GM19397 (cell line): Measurements from ENCODE around the gene ASGR2.
"Not testable (repeated sequence)": the region's sequence is repeated elsewhere in the genome, so short reads cannot be mapped to it uniquely, and the experiment has no call there.

ENCODE experiments used
- ATAC-seq: cut with Tn5 transposase; IDR thresholded peaks from one replicate; pipeline ENCODE4 v1.9.1; 2021; ENCODE audit warnings: mild to moderate bottlenecking, moderate library complexity; ENCODE audit not compliant: unreplicated experiment

ASGR2 gene

DNA sequence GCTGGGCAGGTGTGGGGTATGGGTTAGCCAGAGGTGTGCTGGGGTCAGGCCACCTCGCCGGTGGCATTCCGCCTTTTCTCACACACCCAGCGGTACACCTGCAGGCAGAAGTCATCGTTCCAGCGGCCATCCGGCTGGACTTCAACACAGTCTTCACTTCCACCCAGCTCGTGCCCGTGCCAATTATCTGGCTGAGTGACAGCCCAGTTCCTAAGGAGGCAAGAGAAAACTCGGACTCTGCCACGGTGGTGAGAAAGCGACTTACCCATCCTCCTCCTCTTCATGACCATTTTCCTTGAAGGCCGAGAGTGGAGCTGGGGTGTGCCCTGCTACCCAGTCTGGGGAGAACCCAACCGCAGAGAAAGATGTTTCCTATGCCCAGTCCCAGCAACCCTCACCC is 13.1 kb downstream of the ASGR2 start:
- no peak for ATAC-seq

GRCh38 chr17:7100641-7101379 is 13.8 kb downstream of the ASGR2 start:
- ATAC-seq = not testable (repeated sequence)

DNA sequence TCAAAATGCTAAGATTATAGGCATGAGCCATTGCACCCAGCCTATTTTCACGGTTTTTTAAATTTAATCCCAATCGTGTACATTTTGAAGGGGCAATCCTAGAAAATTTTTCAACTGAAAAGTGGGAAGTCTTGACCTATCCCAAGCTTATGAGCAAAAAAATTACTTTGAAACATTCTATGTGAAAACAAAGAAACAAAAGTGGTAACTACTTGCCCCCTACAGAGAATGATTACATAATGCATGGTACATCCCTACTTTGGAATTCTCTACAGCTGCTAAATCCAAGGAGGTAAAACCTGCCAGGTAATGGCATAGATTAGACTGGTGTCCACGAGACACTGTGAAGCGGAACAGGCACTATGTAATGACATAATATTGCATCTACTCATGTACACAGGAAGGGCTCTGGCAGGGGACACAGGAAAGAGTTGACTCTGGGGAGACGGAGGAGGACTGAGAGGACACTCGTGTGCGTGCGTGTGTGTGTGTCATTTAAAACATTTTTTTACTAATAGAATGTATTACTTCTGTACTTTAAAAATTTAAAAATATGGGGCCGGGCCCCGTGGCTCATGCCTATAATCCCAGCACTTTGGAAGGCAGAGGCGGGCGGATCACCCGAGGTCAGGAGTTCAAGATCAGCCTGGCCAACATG is 15.7 kb downstream of the ASGR2 start:
- ATAC-seq = no peak

GRCh38 chr17:7097940-7098339 is 16.7 kb downstream of the ASGR2 start:
- ATAC-seq = no peak

- no peak for ATAC-seq
Observed at GRCh38 chr17:7095625-7096024, 19.0 kb downstream of the ASGR2 start.

DNA sequence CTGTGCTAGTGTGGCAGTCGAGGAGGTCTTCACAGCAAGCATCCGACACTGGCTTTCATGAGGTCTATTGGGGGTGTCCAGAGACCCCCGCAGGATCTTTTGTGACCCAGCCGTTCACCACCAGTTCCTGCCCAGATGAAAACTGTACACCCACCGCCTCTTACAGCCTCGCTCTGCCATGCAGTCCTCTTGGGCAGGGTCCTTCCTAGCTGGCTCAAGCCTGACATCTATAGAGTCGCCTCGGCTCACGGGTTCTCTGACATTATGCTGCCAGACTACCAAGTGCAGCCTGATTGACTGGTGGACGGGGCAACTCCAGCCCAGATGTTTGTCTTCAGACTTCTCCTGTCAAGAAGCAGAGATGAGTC is 20.0 kb downstream of the ASGR2 start:
- ATAC-seq = no peak

DNA sequence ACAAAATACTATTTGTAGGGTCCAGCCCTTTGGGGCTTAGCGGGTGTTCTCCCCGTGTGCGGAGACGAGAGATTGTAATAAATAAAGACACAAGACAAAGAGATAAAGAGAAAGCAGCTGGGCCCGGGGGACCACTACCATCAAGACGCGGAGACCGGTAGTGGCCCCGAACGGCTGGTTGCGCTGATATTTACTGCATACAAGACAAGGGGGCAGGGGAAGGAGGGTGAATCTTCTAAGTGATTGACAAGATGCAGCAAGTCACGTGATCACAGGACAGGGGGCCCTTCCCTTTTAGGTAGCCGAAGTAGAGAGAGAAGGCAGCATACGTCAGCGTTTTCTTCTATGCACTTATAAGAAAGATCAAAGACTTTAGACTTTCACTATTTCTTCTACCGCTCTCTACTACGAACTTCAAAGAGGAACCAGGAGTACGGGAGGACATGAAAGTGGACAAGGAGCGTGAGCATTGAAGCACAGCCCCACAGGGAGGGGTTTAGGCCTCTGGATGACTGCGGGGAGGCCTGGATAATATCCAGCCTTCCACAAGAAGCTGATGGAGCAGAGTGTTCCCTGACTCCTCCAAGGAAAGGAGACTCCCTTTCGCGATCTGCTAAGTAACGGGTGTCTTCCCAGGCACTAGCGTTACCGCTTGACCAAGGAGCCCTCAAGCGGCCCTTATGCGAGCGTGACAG is 23.2 kb downstream of the ASGR2 start:
- ATAC-seq = not testable (repeated sequence)

GRCh38 chr17:7089570-7089969 is 25.1 kb downstream of the ASGR2 start:
- not testable (repeated sequence) for ATAC-seq

DNA sequence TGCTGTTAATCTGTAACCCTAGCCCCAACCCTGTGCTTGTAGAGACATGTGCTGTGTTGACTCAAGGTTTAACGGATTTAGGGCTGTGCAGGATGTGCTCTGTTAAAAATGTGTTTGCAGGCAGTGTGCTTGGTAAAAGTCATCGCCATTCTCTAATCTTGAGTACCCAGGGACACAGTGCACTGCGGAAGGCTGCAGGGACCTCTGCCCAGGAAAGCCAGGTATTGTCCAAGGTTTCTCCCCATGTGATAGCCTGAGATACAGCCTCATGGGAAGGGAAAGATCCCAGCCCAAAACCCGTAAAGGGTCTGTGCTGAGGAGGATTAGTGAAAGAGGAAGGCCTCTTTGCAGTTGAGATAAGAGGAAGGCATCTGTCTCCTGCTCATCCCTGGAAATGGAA is 26.2 kb downstream of the ASGR2 start:
- ATAC-seq = not testable (repeated sequence)

DNA sequence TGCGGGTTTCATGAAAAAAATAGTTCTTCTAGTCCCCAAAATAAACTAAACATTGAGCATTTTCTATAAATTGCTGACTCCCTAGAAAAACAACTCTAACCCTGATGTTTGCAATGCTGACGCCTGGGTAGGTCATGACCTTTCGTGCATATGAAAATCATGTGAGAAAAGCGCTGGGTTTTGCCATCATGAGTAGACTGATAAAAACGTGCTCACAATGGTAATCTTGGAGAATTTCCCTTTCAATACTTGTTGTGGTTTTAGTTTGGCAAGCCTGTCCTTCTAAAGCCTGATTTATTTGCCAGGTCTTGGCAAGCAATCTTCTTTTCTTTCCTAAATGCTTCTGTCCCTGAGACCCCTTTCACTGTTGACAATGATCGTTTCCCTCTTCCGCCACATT is 30.5 kb downstream of the ASGR2 start:
- no peak for ATAC-seq

GRCh38 chr17:7083592-7083991 is 31.0 kb downstream of the ASGR2 start:
- ATAC-seq = no peak

GRCh38 chr17:7081341-7082062 is 33.1 kb downstream of the ASGR2 start:
- ATAC-seq = no peak

DNA sequence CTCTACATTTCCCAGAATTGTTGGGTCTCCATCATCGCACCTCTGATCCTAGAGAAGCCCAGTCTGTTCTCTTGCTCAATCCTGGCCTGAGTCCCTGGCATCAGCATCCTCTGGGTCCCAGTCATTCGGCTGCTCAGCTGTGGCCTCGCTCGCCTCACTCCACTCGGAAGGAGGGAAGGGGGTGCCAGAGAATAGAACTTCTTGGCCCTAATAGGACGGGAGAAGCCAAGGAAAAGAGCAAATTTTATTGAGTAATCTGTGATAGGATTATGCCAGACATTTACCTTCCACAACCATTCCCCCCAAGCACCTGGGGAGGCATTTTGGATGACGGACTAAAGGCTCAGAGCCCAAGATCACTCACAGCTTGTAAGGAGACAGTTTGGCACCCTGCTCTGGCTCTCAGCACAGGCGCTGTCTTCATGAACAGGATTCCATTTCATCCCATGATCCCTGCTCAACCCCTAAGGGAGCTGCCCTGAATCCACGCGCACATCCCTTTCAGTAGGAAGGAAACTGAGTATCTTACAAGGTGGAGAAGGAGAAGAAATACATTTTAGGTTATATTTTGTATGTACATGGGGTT is 34.1 kb downstream of the ASGR2 start:
- ATAC-seq = no peak

DNA sequence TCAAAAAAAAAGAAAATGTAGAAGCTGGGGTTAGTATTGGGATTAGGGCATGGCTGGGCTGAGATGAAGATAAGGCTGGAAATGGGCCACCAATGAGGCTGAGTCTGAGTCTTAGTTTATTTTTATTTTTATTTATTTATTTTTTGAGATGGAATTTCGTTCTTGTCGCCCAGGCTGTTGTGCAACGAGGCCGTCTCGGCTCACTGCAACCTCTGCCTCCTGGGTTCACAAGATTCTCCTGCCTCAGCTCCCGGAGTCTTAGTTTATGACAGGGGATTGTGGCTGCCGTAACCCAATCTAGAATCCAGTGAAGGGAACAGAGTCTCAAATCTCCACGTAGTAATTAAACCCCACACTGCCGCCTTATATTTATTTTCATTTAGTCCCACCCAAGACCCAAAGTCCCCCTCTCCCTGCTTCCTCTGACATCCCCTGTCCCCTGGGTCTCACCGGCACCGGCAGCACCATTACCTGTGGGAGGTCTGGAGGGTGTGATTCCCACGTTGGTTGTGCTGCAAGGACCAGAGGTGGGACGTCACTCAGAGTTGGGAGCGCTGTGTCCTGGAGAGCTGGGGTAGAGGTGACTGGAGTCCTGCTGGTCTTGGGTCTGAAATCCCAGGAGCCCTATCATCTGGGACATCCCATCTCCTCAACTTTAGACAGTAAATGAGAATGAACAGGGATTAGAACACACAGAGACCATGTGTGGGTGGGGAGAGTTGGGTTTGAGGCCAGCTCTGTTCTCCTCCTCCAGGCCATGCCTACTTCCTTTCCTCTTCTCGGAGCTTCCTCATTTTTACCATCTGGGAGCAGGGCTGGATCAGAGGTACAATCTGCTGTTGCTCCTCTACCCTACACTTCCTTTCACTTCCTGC is 34.8 kb downstream of the ASGR2 start, which contains the start of gene CLEC10A:
Gene CLEC10A (minus strand): TSS at position 671 of the 875 bp plus-strand sequence. CDS start 1,439 bp downstream, outside the sequence.
- ATAC-seq = no peak

- no peak for ATAC-seq
Observed at GRCh38 chr17:7078711-7079110, 35.9 kb downstream of the ASGR2 start.

DNA sequence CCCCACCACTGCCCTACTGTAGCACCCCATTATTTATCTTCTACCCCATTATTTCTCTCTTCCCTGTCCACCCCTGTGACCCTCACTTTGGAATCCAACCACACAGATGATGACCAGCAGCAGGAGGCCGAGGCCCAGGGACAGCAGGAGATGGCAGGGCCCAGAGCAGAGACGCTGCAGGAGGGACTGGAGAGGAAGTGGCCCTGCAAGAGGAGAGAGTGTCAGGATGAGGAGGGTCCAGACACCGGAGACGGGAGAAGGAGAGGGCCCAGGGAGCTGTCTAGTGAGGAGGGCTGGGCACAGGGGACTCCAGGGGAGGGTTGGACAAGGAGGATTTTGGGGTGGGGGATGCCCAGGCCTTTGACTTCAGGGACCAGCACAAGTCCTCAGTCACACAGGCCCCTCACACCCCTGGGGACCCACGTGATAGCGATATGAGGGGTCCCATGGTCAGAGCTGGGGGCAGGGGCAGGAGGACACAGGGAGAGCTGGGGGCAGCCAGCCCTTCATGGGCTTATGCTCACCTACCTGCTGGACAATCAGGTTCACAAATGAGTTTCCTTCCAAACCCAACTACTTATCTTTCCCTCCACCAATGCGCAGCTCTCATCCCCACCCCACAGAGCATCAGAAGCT is 36.6 kb downstream of the ASGR2 start:
- ATAC-seq = no peak

DNA sequence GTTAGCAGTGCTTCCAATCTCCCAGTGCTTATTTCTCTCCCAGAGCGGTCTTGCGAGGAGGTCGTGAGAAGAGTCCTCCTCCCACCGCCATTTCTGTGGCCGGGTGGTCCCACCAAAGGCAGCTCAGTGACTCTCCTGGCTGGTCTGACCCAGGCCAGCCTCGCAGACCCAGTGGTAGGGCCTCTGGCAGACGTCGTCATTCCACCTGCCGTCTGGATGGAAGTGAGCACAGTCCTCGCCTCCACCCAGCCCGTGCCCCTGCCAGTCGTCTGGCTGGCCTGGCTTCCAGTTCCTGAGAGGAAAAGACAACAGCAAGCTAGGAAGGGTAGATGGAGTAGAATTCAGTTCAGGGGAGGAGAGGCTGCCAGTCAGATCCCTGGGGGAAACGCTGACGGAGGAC is 39.7 kb downstream of the ASGR2 start:
- no peak for ATAC-seq

DNA sequence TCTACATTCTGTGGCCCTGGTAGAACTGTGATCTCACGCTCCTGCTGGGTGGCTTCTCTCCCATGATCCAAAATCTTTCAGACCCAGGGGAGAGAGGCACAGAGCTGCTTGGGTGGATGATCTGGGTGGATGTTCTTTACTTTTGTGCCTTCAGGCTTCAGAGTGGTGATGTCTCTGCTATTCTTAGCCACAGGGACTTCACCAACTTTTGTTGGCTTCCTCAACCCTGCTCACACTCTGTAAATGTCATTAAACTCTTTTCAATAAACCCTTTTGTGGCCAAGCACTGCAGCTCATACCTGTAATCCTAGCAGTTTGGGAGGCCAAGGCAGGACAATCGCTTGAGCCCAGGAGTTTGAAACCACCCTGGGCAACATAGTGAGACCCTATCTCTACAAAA is 42.2 kb downstream of the ASGR2 start:
- no peak for ATAC-seq

DNA sequence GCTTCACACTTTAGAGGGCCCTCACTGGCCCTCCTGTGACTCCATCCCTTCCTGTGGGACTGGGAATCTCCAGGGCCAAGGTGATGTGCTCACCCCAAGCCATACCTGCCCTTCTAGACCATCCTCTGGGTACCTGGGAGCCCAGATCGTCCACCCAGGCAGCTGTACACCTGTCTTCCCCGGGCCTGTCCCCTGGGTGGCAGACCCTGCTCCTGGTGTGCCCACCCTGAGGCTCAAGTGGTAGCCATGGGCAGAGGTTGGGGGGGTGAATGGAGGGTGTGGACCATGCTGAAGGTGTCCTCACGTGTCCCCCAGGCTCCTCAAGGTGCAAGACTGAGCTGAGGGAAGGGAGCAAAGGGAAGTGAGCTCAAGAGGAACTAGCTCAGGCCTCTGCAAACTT is 43.9 kb downstream of the ASGR2 start:
- ATAC-seq = no peak
